ENCODE results near the gene SULT1C2. TPM values are rescaled to one million over a fixed set of nuclear protein-coding genes. Genes with fewer than 3 reads are reported as not detected.

The SULT1C2 gene
- total and polyA plus RNA-seq, 10 of the 15 experiments (the other 5 are each of a cell fraction or from before 2014, with no cell fraction given) = 0.03 to 0.07 (median 0.04) TPM; not detected in 7

GRCh38 chr2:108260773-108261172 lies 27.9 kb upstream of the SULT1C2 start:
- no peaks in the 10 kb centered on the region for H3K79me2 ChIP-seq (ENCODE audit: control insufficient read depth, insufficient read depth, low read length)

More at GRCh38 chr2:108260773-108261172, 27.9 kb upstream of the SULT1C2 start:
- H3K36me3 ChIP-seq (ENCODE audit: control insufficient read depth in 2 of 2, insufficient read depth in 2 of 2, low read length in 1 of 2) = no peaks in the 10 kb centered on the region
- H3K4me2 ChIP-seq (ENCODE audit: control insufficient read depth, insufficient read depth) = no peak overlapping the region
- RAD21 ChIA-PET (ENCODE audit: unreplicated experiment) = no interaction called here
- SMC1A ChIA-PET (ENCODE audit: uncharacterized antibody, unreplicated experiment) = no interaction called here
- H3K27ac ChIP-seq (ENCODE audit: control insufficient read depth, insufficient read depth) = no peak overlapping the region
- ATAC-seq (no peak), DNase-seq (ENCODE audit: low read depth, low spot score) (no peak), FAIRE-seq (no peak)
- no peak overlapping the region for H2AFZ ChIP-seq (ENCODE audit: control insufficient read depth, low read depth, low read length)
- H4K20me1 ChIP-seq (ENCODE audit: control insufficient read depth, insufficient read depth) = no peaks in the 10 kb centered on the region
- in situ Hi-C loops (cut with MboI) = no loop called here
- BruUV-seq (replicated peaks) = no TSS peak
- H3K27me3 ChIP-seq (replicated peaks in 1 of 2; ENCODE audit: control insufficient read depth in 2 of 2, insufficient read depth in 2 of 2, low read length in 1 of 2) = no peaks in the 10 kb centered on the region
- H3K9ac ChIP-seq (ENCODE audit: control insufficient read depth, insufficient read depth, low read length) = no peak overlapping the region
- 5% methylated on average over 1 of the region's 1 CpG for WGBS (ENCODE audit: insufficient coverage, insufficient replicate concordance, low lambda C conversion rate, missing lambda C conversion rate)
- no peak overlapping the region for H3K4me3 ChIP-seq
- no peaks in the 10 kb centered on the region for H3K4me1 ChIP-seq (ENCODE audit: control insufficient read depth, insufficient read depth, low read length)
- no peaks in the 10 kb centered on the region for H3K9me3 ChIP-seq (replicated peaks; ENCODE audit: control insufficient read depth, insufficient read depth, low read length)
- POLR2A ChIA-PET = no interaction called here
- intact Hi-C loops (cut with micrococcal nuclease; ENCODE audit: unreplicated experiment) = no loop called here
- TF ChIP-seq IKZF2 (IDR thresholded peaks at IDR 0.05) = no peak
- no peak for TF ChIP-seq TCF7 (IDR thresholded peaks at IDR 0.05; ENCODE audit: borderline replicate concordance)
- no peak for TF ChIP-seq NFXL1 (IDR thresholded peaks at IDR 0.05; ENCODE audit: borderline replicate concordance)
- TF ChIP-seq IRF4 (IDR thresholded peaks at IDR 0.05; ENCODE audit: low read depth, low read length) = no peak
- TF ChIP-seq MEF2B (IDR thresholded peaks at IDR 0.05; ENCODE audit: partially characterized antibody, poor library complexity, severe bottlenecking) = no peak
- TF ChIP-seq RAD21 (IDR thresholded peaks at IDR 0.05; ENCODE audit: insufficient read depth, low read depth, low read length) = no peak
- no peak for TF ChIP-seq SUZ12 (IDR thresholded peaks at IDR 0.05; ENCODE audit: unreplicated experiment)
- no peak for TF ChIP-seq CREM (IDR thresholded peaks at IDR 0.05; ENCODE audit: low read depth)
- TF ChIP-seq, protein P1, sequence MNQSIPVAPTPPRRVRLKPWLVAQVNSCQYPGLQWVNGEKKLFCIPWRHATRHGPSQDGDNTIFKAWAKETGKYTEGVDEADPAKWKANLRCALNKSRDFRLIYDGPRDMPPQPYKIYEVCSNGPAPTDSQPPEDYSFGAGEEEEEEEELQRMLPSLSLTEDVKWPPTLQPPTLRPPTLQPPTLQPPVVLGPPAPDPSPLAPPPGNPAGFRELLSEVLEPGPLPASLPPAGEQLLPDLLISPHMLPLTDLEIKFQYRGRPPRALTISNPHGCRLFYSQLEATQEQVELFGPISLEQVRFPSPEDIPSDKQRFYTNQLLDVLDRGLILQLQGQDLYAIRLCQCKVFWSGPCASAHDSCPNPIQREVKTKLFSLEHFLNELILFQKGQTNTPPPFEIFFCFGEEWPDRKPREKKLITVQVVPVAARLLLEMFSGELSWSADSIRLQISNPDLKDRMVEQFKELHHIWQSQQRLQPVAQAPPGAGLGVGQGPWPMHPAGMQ (IDR thresholded peaks at IDR 0.05; ENCODE audit: borderline replicate concordance) = no peak
- no peak for TF ChIP-seq TBL1XR1 (IDR thresholded peaks at IDR 0.05; ENCODE audit: low read depth, low read length)
- TF ChIP-seq CHD4 (IDR thresholded peaks at IDR 0.05) = no peak
- TF ChIP-seq, protein P2, sequence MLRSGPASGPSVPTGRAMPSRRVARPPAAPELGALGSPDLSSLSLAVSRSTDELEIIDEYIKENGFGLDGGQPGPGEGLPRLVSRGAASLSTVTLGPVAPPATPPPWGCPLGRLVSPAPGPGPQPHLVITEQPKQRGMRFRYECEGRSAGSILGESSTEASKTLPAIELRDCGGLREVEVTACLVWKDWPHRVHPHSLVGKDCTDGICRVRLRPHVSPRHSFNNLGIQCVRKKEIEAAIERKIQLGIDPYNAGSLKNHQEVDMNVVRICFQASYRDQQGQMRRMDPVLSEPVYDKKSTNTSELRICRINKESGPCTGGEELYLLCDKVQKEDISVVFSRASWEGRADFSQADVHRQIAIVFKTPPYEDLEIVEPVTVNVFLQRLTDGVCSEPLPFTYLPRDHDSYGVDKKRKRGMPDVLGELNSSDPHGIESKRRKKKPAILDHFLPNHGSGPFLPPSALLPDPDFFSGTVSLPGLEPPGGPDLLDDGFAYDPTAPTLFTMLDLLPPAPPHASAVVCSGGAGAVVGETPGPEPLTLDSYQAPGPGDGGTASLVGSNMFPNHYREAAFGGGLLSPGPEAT (IDR thresholded peaks at IDR 0.05; ENCODE audit: low read depth) = no peak
- no peak for TF ChIP-seq EZH2 (IDR thresholded peaks at IDR 0.05; ENCODE audit: borderline replicate concordance, control insufficient read depth, low read depth, low read length)
- TF ChIP-seq SP1 (IDR thresholded peaks at IDR 0.05; ENCODE audit: low read depth, low read length) = no peak
- TF ChIP-seq, protein P3, sequence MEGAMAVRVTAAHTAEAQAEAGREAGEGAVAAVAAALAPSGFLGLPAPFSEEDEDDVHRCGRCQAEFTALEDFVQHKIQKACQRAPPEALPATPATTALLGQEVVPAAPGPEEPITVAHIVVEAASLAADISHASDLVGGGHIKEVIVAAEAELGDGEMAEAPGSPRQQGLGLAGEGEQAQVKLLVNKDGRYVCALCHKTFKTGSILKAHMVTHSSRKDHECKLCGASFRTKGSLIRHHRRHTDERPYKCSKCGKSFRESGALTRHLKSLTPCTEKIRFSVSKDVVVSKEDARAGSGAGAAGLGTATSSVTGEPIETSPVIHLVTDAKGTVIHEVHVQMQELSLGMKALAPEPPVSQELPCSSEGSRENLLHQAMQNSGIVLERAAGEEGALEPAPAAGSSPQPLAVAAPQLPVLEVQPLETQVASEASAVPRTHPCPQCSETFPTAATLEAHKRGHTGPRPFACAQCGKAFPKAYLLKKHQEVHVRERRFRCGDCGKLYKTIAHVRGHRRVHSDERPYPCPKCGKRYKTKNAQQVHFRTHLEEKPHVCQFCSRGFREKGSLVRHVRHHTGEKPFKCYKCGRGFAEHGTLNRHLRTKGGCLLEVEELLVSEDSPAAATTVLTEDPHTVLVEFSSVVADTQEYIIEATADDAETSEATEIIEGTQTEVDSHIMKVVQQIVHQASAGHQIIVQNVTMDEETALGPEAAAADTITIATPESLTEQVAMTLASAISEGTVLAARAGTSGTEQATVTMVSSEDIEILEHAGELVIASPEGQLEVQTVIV (IDR thresholded peaks at IDR 0.05; ENCODE audit: borderline replicate concordance, partially characterized antibody) = no peak
- TF ChIP-seq ATF7 (IDR thresholded peaks at IDR 0.05; ENCODE audit: low read depth) = no peak
- TF ChIP-seq RFX5 (IDR thresholded peaks at IDR 0.05; ENCODE audit: low read depth, low read length) = no peak
- no peak for TF ChIP-seq RUNX3 (IDR thresholded peaks at IDR 0.05; ENCODE audit: low read length)
- TF ChIP-seq NR2F1 (conservative IDR thresholded peaks at IDR 0.05) = no peak
- CTCF ChIA-PET = no interaction called here
